Fibroblast of pulmonary artery (primary cell): ENCODE measurements around the gene HDAC4.

ENCODE experiments used
- DNase-seq: peaks from one replicate; pipeline ENCODE4 v3.0.0-alpha.2; 2010; ENCODE audit warnings: low read depth
- H3K4me3 ChIP-seq: replicated peaks from 2 replicates; pipeline ENCODE4 v1.5.1; 2011; ENCODE audit warnings: low read depth, mild to moderate bottlenecking, control low read depth, low read length, moderate library complexity
- TF ChIP-seq, protein P1 (sequence below): IDR thresholded peaks from 2 replicates; pipeline ENCODE4 v1.5.1; 2011; ENCODE audit warnings: mild to moderate bottlenecking, control low read depth, low read length, inconsistent platforms; ENCODE audit errors: missing control alignments

The HDAC4 gene

DNA sequence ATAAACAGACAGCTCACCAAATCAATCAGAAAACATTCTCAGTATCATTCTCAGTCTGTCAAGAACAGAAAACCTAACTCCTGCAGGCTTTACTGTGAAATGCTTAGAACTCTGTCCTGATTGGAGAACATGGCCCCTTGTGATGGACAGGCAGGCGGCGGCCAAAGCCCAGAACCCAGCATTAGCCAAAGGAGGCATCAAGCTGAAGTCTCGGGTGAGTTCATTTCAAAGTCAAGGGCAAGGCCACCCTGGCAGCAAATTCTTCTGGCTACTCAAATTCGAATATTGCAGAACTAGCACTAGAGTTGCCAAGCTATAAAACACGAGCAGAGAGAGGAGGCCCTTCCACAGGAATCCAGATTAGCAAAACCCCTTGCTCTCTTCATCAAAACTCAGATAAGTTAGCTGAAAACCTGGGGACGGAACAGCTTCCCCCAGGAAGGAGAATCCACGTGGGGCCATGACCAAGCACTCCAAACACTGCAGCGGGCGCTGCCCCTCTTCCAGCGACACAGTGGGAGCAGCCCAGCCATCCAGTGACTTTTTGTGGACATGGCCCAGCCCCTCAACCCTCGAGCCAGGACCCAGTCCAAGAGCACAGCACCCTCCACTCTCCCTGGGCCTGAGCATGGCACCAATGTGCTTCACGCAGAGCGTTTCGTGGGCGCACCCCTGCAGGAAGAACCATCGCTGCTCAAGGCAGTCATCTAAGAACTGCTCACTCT is 98.6 kb downstream of the HDAC4 start:
- no peak for DNase-seq
- TF ChIP-seq, protein P1, sequence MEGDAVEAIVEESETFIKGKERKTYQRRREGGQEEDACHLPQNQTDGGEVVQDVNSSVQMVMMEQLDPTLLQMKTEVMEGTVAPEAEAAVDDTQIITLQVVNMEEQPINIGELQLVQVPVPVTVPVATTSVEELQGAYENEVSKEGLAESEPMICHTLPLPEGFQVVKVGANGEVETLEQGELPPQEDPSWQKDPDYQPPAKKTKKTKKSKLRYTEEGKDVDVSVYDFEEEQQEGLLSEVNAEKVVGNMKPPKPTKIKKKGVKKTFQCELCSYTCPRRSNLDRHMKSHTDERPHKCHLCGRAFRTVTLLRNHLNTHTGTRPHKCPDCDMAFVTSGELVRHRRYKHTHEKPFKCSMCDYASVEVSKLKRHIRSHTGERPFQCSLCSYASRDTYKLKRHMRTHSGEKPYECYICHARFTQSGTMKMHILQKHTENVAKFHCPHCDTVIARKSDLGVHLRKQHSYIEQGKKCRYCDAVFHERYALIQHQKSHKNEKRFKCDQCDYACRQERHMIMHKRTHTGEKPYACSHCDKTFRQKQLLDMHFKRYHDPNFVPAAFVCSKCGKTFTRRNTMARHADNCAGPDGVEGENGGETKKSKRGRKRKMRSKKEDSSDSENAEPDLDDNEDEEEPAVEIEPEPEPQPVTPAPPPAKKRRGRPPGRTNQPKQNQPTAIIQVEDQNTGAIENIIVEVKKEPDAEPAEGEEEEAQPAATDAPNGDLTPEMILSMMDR: no peak
- H3K4me3 ChIP-seq: no peak overlapping the region

DNA sequence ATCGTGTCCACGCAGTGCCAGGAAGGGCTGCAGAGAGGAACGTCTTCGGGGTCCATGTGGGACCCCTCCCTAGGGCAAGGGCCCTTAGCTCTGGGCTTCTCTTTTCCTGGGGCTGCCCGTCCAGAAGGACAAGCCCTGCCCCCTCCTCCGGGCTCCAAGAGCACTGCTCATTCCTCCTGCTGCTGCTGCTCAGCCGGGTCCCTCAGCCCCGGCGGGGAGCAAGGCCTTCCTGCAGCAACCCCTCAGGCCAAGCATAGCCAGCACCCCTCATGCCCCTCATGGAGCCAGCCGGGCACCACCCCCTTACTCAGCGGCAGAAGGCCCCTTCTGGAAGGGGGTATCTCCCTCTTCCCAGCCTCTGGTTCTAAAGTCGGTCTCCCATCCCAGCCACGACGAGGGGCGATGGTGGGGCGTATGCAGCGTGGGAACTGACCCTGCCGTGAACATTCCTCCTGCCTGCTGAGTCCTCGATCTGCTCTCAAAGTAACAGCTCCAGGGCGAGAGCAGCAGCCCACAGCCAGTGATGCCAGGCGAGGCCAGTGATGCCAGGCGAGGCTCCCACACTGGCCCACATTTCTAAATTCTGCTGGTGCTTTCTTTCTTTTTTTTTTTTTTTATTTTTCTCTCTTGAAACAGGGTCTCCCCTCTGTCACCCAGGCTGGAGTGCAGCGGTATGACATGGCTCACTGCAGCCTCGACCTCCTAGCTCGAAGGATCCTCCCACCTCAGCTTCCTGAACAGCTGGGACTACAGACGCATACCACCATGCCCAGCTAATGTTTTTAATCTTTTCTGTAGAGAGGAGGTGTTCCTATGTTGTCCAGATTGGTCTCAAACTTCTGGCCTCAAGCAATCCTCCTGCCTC is 99.7 kb downstream of the HDAC4 start:
- no peak for DNase-seq
- TF ChIP-seq, protein P1: no peak
- H3K4me3 ChIP-seq: no peak overlapping the region

DNA sequence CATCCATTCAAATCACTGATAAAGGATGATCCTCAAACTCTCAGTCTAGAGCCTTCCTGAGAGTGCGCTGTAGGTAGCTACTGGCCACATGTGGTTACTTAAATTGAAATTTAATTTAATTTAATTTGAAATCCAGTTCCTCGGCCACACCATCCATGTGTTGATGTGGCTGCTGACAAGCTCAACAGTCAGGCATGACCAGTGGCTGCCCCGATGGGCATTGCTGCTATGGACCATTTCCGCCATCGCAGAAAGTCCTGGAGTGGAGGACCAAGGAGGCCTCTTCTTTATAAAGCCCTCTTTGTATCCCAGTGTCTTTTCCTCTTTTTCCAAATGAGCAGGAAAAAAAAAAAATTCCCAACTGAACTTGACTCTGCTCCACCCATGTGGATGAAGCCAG is 100.6 kb downstream of the HDAC4 start:
- H3K4me3 ChIP-seq: no peak overlapping the region
- no peak for DNase-seq
- TF ChIP-seq, protein P1: no peak

- no peak for DNase-seq
- TF ChIP-seq, protein P1: no peak
- no peak overlapping the region for H3K4me3 ChIP-seq
Observed at GRCh38 chr2:239299218-239299939, 101.4 kb downstream of the HDAC4 start.

DNA sequence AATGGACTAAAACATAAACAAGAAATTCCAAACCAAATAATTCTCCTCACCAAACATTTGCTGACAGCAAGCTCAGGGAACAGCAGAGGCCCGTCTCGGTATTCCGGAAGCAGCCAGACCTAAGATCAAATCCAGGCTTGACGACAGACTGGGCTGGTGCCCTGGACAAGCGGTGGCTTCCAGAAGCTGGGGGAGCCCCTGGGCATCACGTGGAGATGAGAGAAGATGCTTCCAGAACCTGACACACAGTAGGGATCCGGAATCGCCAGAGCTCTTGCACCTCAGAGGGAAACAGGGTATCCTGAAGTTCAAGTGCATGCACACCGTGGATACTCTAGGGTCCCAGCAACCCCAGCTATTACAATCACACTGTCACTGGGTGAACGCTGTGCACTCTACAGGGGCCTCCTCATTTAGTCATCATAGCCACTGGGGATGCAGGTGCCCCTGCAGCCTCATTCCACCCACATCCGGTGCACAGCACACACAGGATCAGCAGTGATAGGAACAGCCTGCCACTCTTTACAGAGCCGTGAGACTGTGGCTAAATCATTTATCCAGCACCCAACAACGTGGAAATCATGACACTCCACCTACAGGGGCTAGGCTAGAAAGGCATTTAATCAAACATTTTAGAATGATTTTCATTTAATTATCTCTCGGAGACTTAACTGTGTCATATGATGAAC is 102.6 kb downstream of the HDAC4 start:
- H3K4me3 ChIP-seq: no peak overlapping the region
- TF ChIP-seq, protein P1: no peak
- no peak for DNase-seq
